ENCODE results near the gene IGF2BP2.

Gene IGF2BP2

DNA sequence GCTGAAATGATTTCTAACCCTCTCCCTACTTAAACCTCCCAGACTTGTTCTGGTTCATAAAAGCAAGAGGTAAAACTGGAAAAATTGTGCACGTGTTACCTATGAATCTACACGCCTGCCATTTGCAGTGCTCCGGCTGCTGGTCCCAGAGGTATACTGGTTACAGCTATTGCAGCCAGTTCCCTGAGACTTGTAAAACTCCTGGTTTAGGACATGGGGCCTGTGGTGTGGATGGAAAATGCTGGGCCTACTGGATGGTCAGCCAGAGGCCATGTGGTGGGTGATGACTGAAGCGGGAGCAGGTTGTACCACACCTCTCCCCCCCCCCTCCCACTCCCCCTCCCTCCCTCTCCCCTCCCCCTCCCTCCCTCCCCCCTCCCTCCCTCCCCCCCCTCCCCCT is 193.7 kb downstream of the IGF2BP2 start:
- no peak for DNase-seq

DNA sequence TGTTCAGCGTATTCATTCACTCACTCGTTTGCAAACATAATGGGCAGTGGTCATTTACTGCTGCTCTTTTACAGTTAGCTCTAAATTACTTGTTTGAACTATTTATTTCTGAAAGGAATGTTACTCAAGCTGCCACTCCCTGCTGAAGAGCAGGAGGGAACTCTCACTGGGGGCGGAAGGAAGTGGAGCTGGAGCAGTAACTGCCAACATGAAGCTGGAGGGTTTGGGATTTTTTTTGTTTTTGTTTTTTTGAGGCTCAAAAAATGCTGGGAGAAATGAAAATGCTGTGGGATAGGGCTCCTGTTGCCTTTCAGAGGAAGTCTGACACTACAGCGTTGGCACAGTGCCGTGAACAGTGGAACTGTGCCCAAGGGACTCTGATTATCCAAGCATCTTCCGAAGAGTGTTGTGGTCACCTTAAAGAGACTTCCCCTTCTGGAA is 194.6 kb downstream of the IGF2BP2 start:
- DNase-seq = peak in 1 of 2 experiments; percentile 48

DNA sequence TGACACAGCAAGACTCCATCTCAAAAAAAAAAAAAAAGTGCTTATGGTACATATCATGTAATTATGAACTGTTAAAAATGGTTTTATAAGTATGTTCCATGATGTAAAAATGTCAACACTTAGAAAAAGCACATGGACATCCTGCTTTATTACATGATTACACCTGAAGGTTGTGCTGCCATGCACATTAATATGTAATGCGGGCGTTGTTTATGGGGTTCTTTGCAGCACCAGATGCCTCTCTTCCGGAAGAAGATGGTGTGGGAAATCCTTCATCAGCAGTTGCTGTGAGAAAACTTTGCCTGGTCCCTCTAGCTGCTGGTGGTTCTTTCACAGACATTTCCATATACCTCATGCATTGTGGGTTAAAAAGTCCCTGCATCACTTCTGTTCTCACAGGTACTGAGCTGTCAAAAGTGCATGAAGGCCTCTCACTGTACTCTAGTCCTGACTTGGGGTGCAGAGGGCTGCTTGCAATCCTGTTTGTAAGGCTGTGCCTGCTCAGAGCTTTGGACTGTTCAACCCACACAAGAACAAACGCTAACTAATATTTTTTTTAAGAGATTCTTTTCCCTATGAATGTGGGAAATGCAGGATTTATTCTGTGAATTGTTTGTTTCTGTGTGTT is 195.2 kb downstream of the IGF2BP2 start:
- DNase-seq = no peak

DNA sequence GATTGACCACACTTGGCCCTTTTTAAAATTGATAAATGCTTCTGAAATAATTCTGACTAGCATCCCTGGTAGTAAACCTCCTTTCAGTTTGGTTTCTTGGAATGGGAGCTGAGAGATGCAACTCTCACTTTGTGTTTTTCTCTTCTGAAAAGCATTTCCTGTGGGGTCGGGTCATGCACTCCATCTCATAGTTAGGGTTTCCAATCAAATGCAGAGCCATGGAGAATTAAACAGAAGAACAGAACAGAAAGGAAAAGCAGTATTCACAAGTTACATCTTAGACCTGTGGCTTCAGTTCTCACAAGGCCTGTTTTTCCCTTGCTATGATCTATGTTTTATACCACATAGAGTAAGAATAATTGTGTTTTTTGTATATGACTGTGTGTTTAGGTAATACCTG is 199.1 kb downstream of the IGF2BP2 start:
- no peak for DNase-seq

DNA sequence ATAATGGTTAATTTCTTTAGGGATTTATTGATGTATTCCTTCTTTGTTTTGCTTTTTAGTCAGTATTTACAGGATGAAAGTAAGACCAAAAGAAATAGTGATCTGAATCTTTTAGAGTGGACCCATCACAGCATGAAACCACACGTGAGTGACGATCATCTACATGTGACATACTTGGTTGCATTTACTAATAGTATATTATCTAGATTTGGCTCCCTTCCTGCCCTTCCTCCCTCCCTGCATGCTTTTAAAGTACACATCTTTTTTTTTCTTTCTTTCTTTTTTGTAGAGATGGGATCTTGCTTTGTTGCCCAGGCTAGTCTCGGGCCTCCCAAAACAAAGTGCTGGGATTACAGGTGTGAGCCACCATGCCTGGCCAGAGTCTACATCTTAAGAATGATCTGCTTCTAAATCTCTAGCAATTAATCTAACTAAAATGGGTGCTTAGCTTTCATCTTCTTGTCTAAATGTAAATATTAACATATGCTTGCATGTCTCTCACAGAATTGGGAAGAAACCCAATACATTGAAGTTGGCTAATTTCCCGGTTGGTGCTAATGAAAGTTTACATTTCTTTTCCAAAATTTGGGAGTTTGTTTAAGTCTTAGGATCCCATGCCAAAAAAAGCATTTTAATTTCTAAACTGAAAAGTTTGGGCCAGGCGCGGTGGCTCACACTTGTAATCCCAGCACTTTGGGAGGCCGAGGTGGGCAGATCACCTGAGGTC is 200.7 kb downstream of the IGF2BP2 start:
- no peak for DNase-seq

DNA sequence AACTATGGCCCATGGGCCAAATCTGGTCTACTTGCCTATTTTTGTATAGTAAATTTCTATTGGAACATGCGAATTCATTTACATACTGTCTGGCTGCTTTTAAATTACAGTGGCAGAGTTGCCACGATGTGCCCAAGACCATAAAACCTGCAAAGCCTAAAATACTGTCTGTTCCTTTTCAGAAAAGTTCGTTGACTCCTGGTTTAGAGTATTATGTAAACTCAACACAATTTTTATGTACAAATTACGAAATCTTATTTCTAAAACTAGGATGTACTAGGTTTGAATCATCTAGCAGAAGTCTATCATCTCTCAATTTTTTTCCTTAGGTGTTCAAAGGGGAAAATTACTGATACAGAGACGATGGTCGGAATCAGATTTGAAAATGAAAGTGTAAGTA is 211.8 kb downstream of the IGF2BP2 start:
- no peak for DNase-seq

DNA sequence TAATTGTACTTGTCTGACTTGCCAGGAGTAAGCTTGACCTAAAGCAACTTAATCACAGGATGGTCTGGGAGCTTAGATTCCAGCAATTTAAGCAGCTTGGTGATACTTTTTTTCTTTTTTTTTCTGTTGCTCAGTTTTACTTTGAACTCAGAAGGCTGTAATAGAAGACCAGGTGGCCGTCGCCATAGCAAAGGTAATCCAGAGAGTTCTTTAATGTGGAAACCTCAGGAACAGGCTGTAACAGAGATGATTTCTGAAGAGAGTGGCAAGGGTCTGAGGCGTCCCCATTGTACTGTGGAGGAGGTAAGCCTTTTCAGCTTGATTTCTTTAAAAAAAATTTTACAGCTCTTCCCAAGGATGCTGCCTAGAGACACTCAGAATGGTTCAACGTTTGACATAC is 218.6 kb downstream of the IGF2BP2 start:
- DNase-seq = no peak

DNA sequence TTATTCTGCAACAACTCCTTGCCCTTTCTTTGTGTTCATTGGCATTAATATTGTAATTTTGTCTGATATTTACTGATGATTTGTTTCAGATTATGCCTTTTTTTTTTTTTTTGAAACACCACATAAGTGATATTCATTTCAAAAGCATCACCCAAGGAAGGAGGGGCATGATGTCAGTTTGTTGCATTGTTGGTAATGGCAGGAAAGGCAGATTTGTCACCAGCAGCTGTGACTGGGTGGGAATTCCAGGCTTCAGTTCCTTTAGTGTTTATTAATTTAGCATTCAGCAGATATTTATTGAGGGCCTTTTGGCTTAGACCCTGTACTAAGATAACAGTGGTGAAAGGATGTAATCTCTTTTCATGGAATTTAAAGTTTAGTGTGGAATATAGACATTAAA is 219.3 kb downstream of the IGF2BP2 start:
- no peak for DNase-seq

DNA sequence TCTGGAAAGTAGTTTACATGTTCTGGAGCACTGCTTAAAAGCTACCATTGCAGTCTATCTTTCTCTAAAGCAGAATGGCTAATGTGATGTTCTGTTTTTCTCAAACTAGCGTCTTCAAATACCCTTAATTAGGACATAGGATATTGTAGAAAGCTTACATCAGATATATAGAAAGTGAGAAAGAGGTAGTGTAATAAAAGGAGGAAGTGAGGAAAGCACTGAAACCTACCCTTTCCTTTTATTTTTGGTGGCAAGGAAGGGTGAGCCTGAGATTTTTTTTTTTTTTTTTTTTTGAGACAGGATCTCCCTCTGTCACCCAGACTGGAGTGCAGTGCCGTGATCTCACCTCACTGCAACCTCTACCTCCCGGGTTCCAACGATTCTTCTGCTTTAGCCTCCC is 229.3 kb downstream of the IGF2BP2 start:
- no peak for DNase-seq

DNA sequence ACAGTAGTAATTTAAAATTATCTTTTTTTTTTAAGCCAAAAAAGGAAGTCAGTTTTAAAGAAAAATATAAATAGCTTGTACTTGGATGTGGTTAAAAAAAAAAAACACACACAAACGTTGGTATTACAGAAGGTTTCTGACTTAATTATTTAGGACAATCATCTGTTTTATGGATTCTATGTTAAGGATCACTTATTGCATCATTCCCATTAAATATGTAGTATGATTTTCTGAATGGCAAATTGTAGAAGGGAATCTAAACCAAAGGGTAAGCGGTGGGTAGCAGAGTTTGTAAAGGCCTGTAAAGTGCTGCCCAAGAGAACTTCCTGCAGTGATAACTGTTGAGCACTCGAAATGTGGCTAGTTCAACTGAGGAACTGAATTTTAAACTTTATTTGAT is 230.8 kb downstream of the IGF2BP2 start:
- no peak for DNase-seq
